ENCODE results near the gene GNB1. TPM values are rescaled to one million over a fixed set of nuclear protein-coding genes. Genes with fewer than 3 reads are reported as not detected.

GNB1 gene
- total RNA-seq, 1 donor from 2014 or later: 61.6 TPM

GRCh38 chr1:1910651-1911331, 19.9 kb upstream of the GNB1 start:
- no peak overlapping the region for H3K4me3 ChIP-seq (ENCODE audit: low read length in 3 of 3)
- H3K27ac ChIP-seq (ENCODE audit: low read depth, low read length): peak overlapping the region; percentile 84
- no peaks in the 10 kb centered on the region for H3K9me3 ChIP-seq (ENCODE audit: control insufficient read depth in 3 of 3, low read length in 3 of 3)
- H3K9ac ChIP-seq (ENCODE audit: low read depth in 1 of 3, low read length in 3 of 3): no peak overlapping the region
- no peaks in the 10 kb centered on the region for H3K36me3 ChIP-seq (ENCODE audit: control insufficient read depth in 3 of 3, insufficient read depth in 3 of 3, low read length in 3 of 3)
- H3K27me3 ChIP-seq (ENCODE audit: control insufficient read depth in 3 of 3, insufficient read depth in 3 of 3, low read length in 3 of 3): peaks cover 0 to 5% (median 0%) of the 10 kb centered on the region in 3 donors
- H3K4me1 ChIP-seq (ENCODE audit: control insufficient read depth in 3 of 3, insufficient read depth in 3 of 3, low read length in 3 of 3): peaks cover 34 to 56% (median 46%) of the 10 kb centered on the region in 3 donors

GRCh38 chr1:1910033-1910465, 19.2 kb upstream of the GNB1 start:
- Histone ChIP-seq H3K27ac (ENCODE audit: low read depth, low read length) (peak overlapping the region; percentile 84), H3K4me3 (ENCODE audit: low read length in 3 of 3) (peak overlapping the region in 2 of 3 donors; percentile 60 to 65), H3K36me3 (ENCODE audit: control insufficient read depth in 3 of 3, insufficient read depth in 3 of 3, low read length in 3 of 3) (no peaks in the 10 kb centered on the region), H3K27me3 (ENCODE audit: control insufficient read depth in 3 of 3, insufficient read depth in 3 of 3, low read length in 3 of 3) (peaks cover 0 to 5% (median 0%) of the 10 kb centered on the region in 3 donors), H3K4me1 (ENCODE audit: control insufficient read depth in 3 of 3, insufficient read depth in 3 of 3, low read length in 3 of 3) (peaks cover 27 to 49% (median 38%) of the 10 kb centered on the region in 3 donors), H3K9me3 (ENCODE audit: control insufficient read depth in 3 of 3, low read length in 3 of 3) (no peaks in the 10 kb centered on the region), H3K9ac (ENCODE audit: low read depth in 1 of 3, low read length in 3 of 3) (peak overlapping the region in 2 of 3 donors; percentile 24 to 74)

DNA sequence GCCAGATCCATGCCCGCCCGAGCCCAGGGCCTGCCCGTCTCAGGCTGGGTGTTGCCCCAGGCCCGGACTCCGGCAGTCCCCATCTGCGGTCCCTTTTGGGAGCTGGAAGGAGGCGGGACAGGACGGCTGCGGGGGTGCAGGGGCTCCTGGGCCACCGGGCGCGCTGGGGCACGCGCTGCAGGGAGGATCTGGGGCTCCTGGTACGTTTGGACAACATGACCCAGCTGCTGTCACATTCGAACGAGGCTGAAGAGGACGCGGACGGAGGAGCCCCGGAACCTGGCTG, 17.6 kb upstream of the GNB1 start:
- Histone ChIP-seq H3K36me3 (ENCODE audit: control insufficient read depth in 3 of 3, insufficient read depth in 3 of 3, low read length in 3 of 3) (no peaks in the 10 kb centered on the region), H3K4me3 (ENCODE audit: low read length in 3 of 3) (peak overlapping the region; percentile 69 to 85 (median 84)), H3K27ac (ENCODE audit: low read depth, low read length) (peak overlapping the region; percentile 85), H3K27me3 (ENCODE audit: control insufficient read depth in 3 of 3, insufficient read depth in 3 of 3, low read length in 3 of 3) (no peaks in the 10 kb centered on the region), H3K9me3 (ENCODE audit: control insufficient read depth in 3 of 3, low read length in 3 of 3) (no peaks in the 10 kb centered on the region), H3K4me1 (ENCODE audit: control insufficient read depth in 3 of 3, insufficient read depth in 3 of 3, low read length in 3 of 3) (peaks cover 13 to 34% (median 24%) of the 10 kb centered on the region in 3 donors), H3K9ac (ENCODE audit: low read depth in 1 of 3, low read length in 3 of 3) (peak overlapping the region; percentile 86 to 95 (median 94))

DNA sequence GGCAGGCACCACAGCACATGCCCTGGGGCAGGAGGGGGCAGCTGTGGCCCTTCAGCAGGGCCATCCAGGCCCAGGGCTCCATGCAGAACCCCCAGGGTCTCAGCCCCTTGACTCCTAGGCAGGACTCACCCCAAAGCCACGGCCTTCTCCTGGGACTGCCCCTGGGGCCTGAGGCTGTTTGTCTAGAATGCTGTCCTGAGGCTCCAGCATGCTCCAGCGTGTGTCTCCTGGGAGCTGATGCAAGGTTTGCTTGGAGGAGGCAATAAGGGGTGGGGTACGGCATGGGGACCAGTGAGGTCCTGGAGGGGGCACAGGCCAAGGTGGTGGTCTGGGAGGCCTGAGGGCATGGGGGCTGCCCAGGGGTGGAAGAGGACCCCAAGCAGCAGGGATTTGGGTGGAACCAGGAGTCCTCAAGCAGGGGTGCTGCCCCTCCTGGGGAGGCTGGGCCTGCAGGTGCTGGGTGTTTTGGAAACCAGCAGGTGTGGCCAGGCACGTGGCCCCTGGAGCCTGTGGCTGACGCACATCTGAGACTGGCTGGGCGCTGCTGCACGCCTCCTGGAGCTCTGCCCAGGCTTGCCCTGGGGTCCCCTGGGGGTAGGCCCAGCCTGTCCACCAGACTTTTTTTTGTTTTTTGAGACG, 16.3 kb upstream of the GNB1 start:
- no peaks in the 10 kb centered on the region for H3K9me3 ChIP-seq (ENCODE audit: control insufficient read depth in 3 of 3, low read length in 3 of 3)
- H3K4me3 ChIP-seq (ENCODE audit: low read length in 3 of 3): no peak overlapping the region
- peak overlapping the region in 1 of 3 donors; percentile 45 for H3K9ac ChIP-seq (ENCODE audit: low read depth in 1 of 3, low read length in 3 of 3)
- no peaks in the 10 kb centered on the region for H3K36me3 ChIP-seq (ENCODE audit: control insufficient read depth in 3 of 3, insufficient read depth in 3 of 3, low read length in 3 of 3)
- no peaks in the 10 kb centered on the region for H3K27me3 ChIP-seq (ENCODE audit: control insufficient read depth in 3 of 3, insufficient read depth in 3 of 3, low read length in 3 of 3)
- H3K4me1 ChIP-seq (ENCODE audit: control insufficient read depth in 3 of 3, insufficient read depth in 3 of 3, low read length in 3 of 3): peaks cover 13 to 34% (median 24%) of the 10 kb centered on the region in 3 donors
- H3K27ac ChIP-seq (ENCODE audit: low read depth, low read length): no peak overlapping the region

GRCh38 chr1:1906185-1907097, 15.6 kb upstream of the GNB1 start:
- Histone ChIP-seq H3K27me3 (ENCODE audit: control insufficient read depth in 3 of 3, insufficient read depth in 3 of 3, low read length in 3 of 3) (no peaks in the 10 kb centered on the region), H3K9me3 (ENCODE audit: control insufficient read depth in 3 of 3, low read length in 3 of 3) (no peaks in the 10 kb centered on the region), H3K36me3 (ENCODE audit: control insufficient read depth in 3 of 3, insufficient read depth in 3 of 3, low read length in 3 of 3) (no peaks in the 10 kb centered on the region), H3K4me3 (ENCODE audit: low read length in 3 of 3) (no peak overlapping the region), H3K4me1 (ENCODE audit: control insufficient read depth in 3 of 3, insufficient read depth in 3 of 3, low read length in 3 of 3) (peaks cover 13 to 34% (median 24%) of the 10 kb centered on the region in 3 donors), H3K27ac (ENCODE audit: low read depth, low read length) (no peak overlapping the region), H3K9ac (ENCODE audit: low read depth in 1 of 3, low read length in 3 of 3) (peak overlapping the region in 2 of 3 donors; percentile 6 to 45)

DNA sequence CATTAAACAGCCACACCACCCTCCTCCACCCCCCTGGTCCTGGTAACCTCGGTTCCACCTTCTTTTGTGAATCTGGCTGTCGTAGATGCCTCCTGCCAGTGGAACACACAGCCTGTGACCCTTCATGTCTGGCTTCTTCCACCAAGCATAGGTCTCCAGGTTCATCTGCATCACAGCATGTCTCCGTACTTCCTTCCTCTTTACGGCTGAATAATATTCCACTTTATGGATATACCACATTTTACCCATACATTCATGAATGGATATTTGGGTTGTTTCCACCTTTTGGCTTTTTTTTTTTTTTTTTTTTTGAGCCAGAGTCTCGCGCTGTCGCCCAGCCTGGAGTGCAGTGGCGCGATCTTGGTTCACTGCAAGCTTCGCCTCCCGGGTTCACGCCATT, 12.3 kb upstream of the GNB1 start:
- Histone ChIP-seq H3K36me3 (ENCODE audit: control insufficient read depth in 3 of 3, insufficient read depth in 3 of 3, low read length in 3 of 3) (no peaks in the 10 kb centered on the region), H3K27ac (ENCODE audit: low read depth, low read length) (no peak overlapping the region), H3K27me3 (ENCODE audit: control insufficient read depth in 3 of 3, insufficient read depth in 3 of 3, low read length in 3 of 3) (peaks cover 0 to 2% (median 0%) of the 10 kb centered on the region in 3 donors), H3K4me1 (ENCODE audit: control insufficient read depth in 3 of 3, insufficient read depth in 3 of 3, low read length in 3 of 3) (peaks cover 7 to 20% (median 18%) of the 10 kb centered on the region in 3 donors), H3K9me3 (ENCODE audit: control insufficient read depth in 3 of 3, low read length in 3 of 3) (no peaks in the 10 kb centered on the region), H3K4me3 (ENCODE audit: low read length in 3 of 3) (no peak overlapping the region), H3K9ac (ENCODE audit: low read depth in 1 of 3, low read length in 3 of 3) (no peak overlapping the region)

- Histone ChIP-seq H3K27ac (ENCODE audit: low read depth, low read length) (no peak overlapping the region), H3K4me1 (ENCODE audit: control insufficient read depth in 3 of 3, insufficient read depth in 3 of 3, low read length in 3 of 3) (peaks cover 3 to 9% (median 5%) of the 10 kb centered on the region in 3 donors), H3K4me3 (ENCODE audit: low read length in 3 of 3) (no peak overlapping the region), H3K27me3 (ENCODE audit: control insufficient read depth in 3 of 3, insufficient read depth in 3 of 3, low read length in 3 of 3) (peaks cover 0 to 2% (median 0%) of the 10 kb centered on the region in 3 donors), H3K9ac (ENCODE audit: low read depth in 1 of 3, low read length in 3 of 3) (no peak overlapping the region), H3K9me3 (ENCODE audit: control insufficient read depth in 3 of 3, low read length in 3 of 3) (no peaks in the 10 kb centered on the region), H3K36me3 (ENCODE audit: control insufficient read depth in 3 of 3, insufficient read depth in 3 of 3, low read length in 3 of 3) (no peaks in the 10 kb centered on the region)
Measured at GRCh38 chr1:1901641-1902294, 10.9 kb upstream of the GNB1 start.

- no peak overlapping the region for H3K4me3 ChIP-seq (ENCODE audit: low read length in 3 of 3)
- no peak overlapping the region for H3K9ac ChIP-seq (ENCODE audit: low read depth in 1 of 3, low read length in 3 of 3)
- no peaks in the 10 kb centered on the region for H3K36me3 ChIP-seq (ENCODE audit: control insufficient read depth in 3 of 3, insufficient read depth in 3 of 3, low read length in 3 of 3)
Measured at GRCh38 chr1:1900883-1901640, 10.2 kb upstream of the GNB1 start.

DNA sequence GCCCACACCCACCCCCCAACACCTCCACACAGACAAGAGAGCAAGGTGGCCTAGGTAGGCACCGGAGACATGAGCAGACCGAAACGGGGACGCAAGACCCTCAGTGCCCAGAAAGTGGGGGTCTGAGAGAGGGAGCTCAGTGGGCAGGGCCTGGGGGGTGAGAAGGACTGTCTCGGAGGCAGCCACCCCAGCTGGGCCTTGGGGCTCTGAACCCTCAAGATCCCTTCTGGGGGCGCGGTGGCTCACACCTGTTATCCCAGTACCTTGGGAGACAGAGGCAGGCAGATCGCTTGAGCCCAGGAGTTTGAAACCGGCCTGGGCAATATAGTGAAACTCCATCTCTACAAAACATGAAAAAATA, 9.1 kb upstream of the GNB1 start:
- no peak overlapping the region for H3K27ac ChIP-seq (ENCODE audit: low read depth, low read length)
- no peak overlapping the region for H3K4me3 ChIP-seq (ENCODE audit: low read length in 3 of 3)
- peaks cover 4 to 13% (median 6%) of the 10 kb centered on the region in 3 donors for H3K27me3 ChIP-seq (ENCODE audit: control insufficient read depth in 3 of 3, insufficient read depth in 3 of 3, low read length in 3 of 3)
- no peak overlapping the region for H3K9ac ChIP-seq (ENCODE audit: low read depth in 1 of 3, low read length in 3 of 3)
- no peaks in the 10 kb centered on the region for H3K9me3 ChIP-seq (ENCODE audit: control insufficient read depth in 3 of 3, low read length in 3 of 3)
- H3K4me1 ChIP-seq (ENCODE audit: control insufficient read depth in 3 of 3, insufficient read depth in 3 of 3, low read length in 3 of 3): peaks cover 5 to 12% (median 9%) of the 10 kb centered on the region in 3 donors
- H3K36me3 ChIP-seq (ENCODE audit: control insufficient read depth in 3 of 3, insufficient read depth in 3 of 3, low read length in 3 of 3): no peaks in the 10 kb centered on the region

More at GRCh38 chr1:1900883-1901640, 10.2 kb upstream of the GNB1 start:
- Histone ChIP-seq H3K27ac (ENCODE audit: low read depth, low read length) (no peak overlapping the region), H3K9me3 (ENCODE audit: control insufficient read depth in 3 of 3, low read length in 3 of 3) (no peaks in the 10 kb centered on the region), H3K27me3 (ENCODE audit: control insufficient read depth in 3 of 3, insufficient read depth in 3 of 3, low read length in 3 of 3) (peaks cover 0 to 2% (median 0%) of the 10 kb centered on the region in 3 donors), H3K4me1 (ENCODE audit: control insufficient read depth in 3 of 3, insufficient read depth in 3 of 3, low read length in 3 of 3) (peaks cover 1 to 3% (median 2%) of the 10 kb centered on the region in 3 donors)
